GM12865 (cell line): ENCODE data around the gene LRRC8B.
A peak's percentile ranks its signal among the peaks of the same experiment; 100 is the strongest.

Experiments
- DNase-seq: peaks from one replicate; pipeline ENCODE4 v3.0.0; 2010; ENCODE audit warnings: low read depth
- H3K4me3 ChIP-seq: 2 replicates; pipeline ENCODE4 v1.5.1; 2011; ENCODE audit warnings: mild to moderate bottlenecking, low read depth, low read length, control low read depth
- CTCF ChIP-seq: IDR thresholded peaks from 2 replicates; pipeline ENCODE4 v1.5.1; 2011; ENCODE audit warnings: low read length, control low read depth, low read depth, inconsistent platforms; ENCODE audit not compliant: insufficient read depth; ENCODE audit errors: missing control alignments

Gene LRRC8B

GRCh38 chr1:89615676-89616598 is 91.3 kb downstream of the LRRC8B start:
- TF ChIP-seq CTCF: peak; percentile 42
- DNase-seq: peak; percentile 45
- H3K4me3 ChIP-seq: no peak overlapping the region

- DNase-seq: no peak
- TF ChIP-seq CTCF: no peak
- H3K4me3 ChIP-seq: no peak overlapping the region
Measured at GRCh38 chr1:89616844-89617627, 92.4 kb downstream of the LRRC8B start.

DNA sequence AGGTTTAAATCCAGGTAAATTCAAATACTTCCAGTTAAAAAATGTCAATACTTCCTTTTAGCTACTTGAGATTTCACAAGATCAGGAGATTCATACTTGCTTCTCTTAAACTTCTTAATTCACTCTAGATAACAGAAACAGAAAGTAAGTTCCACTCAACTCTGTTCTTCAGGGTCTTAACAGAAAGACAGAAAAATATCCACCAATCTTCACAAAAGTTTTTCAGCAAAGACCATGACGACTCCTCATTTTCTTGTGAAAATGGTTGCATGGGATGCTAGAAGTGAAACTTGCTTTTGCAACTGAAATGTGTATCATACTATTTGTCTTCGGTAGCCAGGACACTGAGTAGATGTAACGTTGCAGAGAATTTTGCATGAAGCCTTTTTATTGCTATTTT is 96.0 kb downstream of the LRRC8B start:
- H3K4me3 ChIP-seq: no peak overlapping the region
- no peak for TF ChIP-seq CTCF
- no peak for DNase-seq

GRCh38 chr1:89622895-89623294 is 98.3 kb downstream of the LRRC8B start:
- DNase-seq: no peak
- no peak overlapping the region for H3K4me3 ChIP-seq
- TF ChIP-seq CTCF: no peak

DNA sequence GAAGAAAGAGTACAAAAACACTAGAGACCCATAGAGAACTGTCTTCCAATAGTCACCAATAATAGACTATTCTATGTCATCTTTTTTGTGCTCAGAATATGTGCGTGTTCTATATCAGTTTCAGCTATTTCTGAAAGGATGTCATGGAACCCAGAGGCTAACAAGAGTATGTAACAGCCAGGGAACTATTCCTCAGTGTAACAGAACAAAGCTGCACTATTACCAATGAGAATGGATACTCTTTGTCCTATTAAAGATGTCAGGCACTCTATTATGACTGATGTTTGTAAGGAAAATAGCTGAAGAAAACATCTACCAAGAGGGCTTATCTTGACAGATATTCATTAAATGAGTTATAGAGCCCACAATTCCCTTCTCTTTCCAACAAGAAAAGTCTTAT is 99.7 kb downstream of the LRRC8B start:
- no peak overlapping the region for H3K4me3 ChIP-seq
- no peak for TF ChIP-seq CTCF
- DNase-seq: no peak

DNA sequence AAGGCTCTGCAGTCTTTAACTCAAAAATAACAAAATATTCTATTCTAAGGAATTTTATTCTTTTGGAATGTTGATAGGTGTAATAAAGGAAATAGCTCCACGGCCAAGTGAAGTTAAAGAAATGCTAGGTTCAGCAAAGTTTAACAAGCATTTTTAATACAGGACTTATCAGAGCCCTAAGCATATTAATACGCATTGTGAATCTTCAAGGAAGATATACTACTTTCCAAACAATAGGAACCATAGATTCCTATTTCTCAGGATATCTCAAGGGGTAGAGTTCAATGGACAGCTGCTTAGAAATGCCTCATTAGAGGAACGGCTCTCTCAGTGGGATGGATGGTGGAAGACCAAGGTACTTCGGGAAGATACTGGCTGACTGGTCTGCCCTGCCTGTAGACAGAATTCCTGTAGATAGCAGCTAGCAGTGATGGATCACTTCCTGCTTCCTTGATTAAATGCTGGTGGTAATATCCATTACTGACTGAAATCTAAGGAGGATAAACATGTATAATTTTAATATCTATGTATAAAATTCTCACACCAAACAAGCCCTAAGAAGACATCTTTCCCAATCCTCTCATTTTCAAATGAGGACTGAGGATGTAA is 100.2 kb downstream of the LRRC8B start:
- DNase-seq: no peak
- no peak overlapping the region for H3K4me3 ChIP-seq
- no peak for TF ChIP-seq CTCF
